Mucosa of rectum (tissue), 2 donors: ENCODE results near the gene TMEM233.

ENCODE experiments used
- H3K27ac ChIP-seq, 2 donors: one replicate each; pipeline ENCODE4 v1.7.0; 2013; ENCODE audit warnings: inconsistent platforms in 2 of 2, low read depth in 2 of 2, low read length in 2 of 2
- H3K27me3 ChIP-seq, 2 donors: one replicate each; pipeline ENCODE4 v1.7.0; 2013; ENCODE audit warnings: low read length in 2 of 2; ENCODE audit not compliant: control insufficient read depth in 2 of 2, insufficient read depth in 2 of 2
- H3K36me3 ChIP-seq, 2 donors: one replicate each; pipeline ENCODE4 v1.7.0; 2013; ENCODE audit warnings: low read length in 2 of 2; ENCODE audit not compliant: control insufficient read depth in 2 of 2, insufficient read depth in 2 of 2
- H3K4me1 ChIP-seq, 2 donors: one replicate each; pipeline ENCODE4 v1.7.0; 2013; ENCODE audit warnings: low read length in 2 of 2, mild to moderate bottlenecking in 1 of 2; ENCODE audit not compliant: control insufficient read depth in 2 of 2, insufficient read depth in 2 of 2
- H3K4me3 ChIP-seq, 2 donors: one replicate each; pipeline ENCODE4 v1.7.0; 2013; ENCODE audit warnings: low read length in 2 of 2
- H3K9ac ChIP-seq, 2 donors: one replicate each; pipeline ENCODE4 v1.7.0; 2013; ENCODE audit warnings: low read length in 2 of 2, low read depth in 1 of 2, mild to moderate bottlenecking in 1 of 2
- H3K9me3 ChIP-seq, 2 donors: one replicate each; pipeline ENCODE4 v1.7.0; 2013; ENCODE audit warnings: low read length in 2 of 2; ENCODE audit not compliant: control insufficient read depth in 2 of 2
- donor health status: healthy.
- donor health status: Normal muscosa, but diverticular disease.

Gene TMEM233

GRCh38 chr12:119627686-119628085 is 34.1 kb downstream of the TMEM233 start:
- no peaks in the 10 kb centered on the region for H3K36me3 ChIP-seq
- no peaks in the 10 kb centered on the region for H3K27me3 ChIP-seq
- H3K4me3 ChIP-seq, result no peak overlapping the region
- H3K9ac ChIP-seq, result no peak overlapping the region
- no peak overlapping the region for H3K27ac ChIP-seq
- H3K4me1 ChIP-seq, result no peaks in the 10 kb centered on the region
- H3K9me3 ChIP-seq, result no peaks in the 10 kb centered on the region

DNA sequence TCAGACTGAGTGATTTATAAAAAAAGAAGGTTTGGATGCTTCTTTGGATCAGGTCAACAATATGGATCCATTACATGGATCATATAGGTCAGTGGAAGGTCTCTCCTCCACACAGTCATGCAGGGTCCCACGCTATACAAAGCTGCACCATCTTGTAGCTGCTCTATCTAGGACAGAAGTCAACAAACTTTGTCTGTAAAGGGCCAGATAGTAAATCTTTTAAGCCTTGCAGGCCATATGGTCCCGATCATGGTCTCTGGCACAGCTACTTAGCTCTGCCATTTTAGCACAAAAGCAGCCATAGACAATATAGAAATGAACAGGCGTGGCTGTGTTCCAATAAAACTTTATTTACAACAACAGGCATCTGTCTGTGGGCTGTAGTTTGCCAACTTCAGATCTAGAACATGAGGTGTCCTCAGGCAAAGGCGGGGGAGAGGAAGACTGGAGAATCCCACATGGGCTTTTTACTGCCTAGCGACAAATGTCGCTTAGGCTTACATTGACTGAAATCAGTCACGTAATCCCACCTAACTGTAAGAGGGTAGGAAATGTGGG is 36.7 kb downstream of the TMEM233 start:
- H3K27me3 ChIP-seq, result peaks cover 0 to under 1% of the 10 kb centered on the region in 2 donors
- no peak overlapping the region for H3K9ac ChIP-seq
- H3K4me1 ChIP-seq, result no peaks in the 10 kb centered on the region
- no peaks in the 10 kb centered on the region for H3K9me3 ChIP-seq
- no peaks in the 10 kb centered on the region for H3K36me3 ChIP-seq
- no peak overlapping the region for H3K27ac ChIP-seq
- H3K4me3 ChIP-seq, result no peak overlapping the region

DNA sequence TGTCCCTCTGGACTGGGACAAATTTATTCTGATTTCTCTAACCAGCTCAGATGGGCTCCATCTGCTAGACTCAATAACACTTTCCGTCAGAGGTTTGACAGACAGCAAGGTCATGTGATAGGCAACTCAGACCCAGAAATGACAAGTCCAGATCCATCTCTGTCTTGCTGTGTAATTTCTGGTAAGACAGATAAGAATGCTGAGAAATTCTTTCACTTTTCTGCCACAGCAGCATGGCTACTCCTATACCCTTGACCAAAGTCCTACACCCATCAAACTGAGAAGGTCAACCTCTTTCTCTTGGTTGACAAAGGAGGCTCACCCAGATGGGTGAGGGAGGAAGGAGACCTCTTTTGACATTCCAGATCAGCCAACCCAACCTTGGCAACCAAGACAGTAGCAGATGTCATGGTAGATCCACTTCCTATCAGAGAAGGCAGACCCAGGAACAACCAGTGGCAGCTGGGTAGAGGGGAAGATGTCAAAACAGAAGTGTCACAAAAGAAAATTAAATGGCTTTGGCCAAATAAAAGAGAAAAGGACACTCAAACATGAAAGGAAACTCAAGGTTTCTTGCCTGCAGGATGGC is 37.5 kb downstream of the TMEM233 start:
- H3K27ac ChIP-seq, result no peak overlapping the region
- peaks cover 0 to 2% of the 10 kb centered on the region in 2 donors for H3K27me3 ChIP-seq
- H3K4me1 ChIP-seq, result no peaks in the 10 kb centered on the region
- H3K9me3 ChIP-seq, result no peaks in the 10 kb centered on the region
- H3K4me3 ChIP-seq, result no peak overlapping the region
- no peaks in the 10 kb centered on the region for H3K36me3 ChIP-seq
- H3K9ac ChIP-seq, result no peak overlapping the region

- no peak overlapping the region for H3K4me3 ChIP-seq
- no peaks in the 10 kb centered on the region for H3K9me3 ChIP-seq
- H3K9ac ChIP-seq, result no peak overlapping the region
- peaks cover 0 to 2% of the 10 kb centered on the region in 2 donors for H3K27me3 ChIP-seq
- no peaks in the 10 kb centered on the region for H3K4me1 ChIP-seq
- no peak overlapping the region for H3K27ac ChIP-seq
- no peaks in the 10 kb centered on the region for H3K36me3 ChIP-seq
These were observed 38.5 kb downstream of the TMEM233 start for GRCh38 chr12:119631930-119632678.

GRCh38 chr12:119634743-119635142 is 41.2 kb downstream of the TMEM233 start:
- no peak overlapping the region for H3K9ac ChIP-seq
- no peaks in the 10 kb centered on the region for H3K4me1 ChIP-seq
- H3K27ac ChIP-seq, result no peak overlapping the region
- no peak overlapping the region for H3K4me3 ChIP-seq
- H3K27me3 ChIP-seq, result peaks cover 0 to 2% of the 10 kb centered on the region in 2 donors
- H3K36me3 ChIP-seq, result no peaks in the 10 kb centered on the region
- H3K9me3 ChIP-seq, result no peaks in the 10 kb centered on the region

- Histone ChIP-seq H3K4me1 (no peaks in the 10 kb centered on the region), H3K4me3 (no peak overlapping the region), H3K9ac (peak overlapping the region in 1 of 2 donors; percentile 8), H3K36me3 (no peaks in the 10 kb centered on the region), H3K27me3 (no peaks in the 10 kb centered on the region), H3K27ac (no peak overlapping the region), H3K9me3 (no peaks in the 10 kb centered on the region)
These were observed 49.4 kb downstream of the TMEM233 start for GRCh38 chr12:119642986-119643385.

DNA sequence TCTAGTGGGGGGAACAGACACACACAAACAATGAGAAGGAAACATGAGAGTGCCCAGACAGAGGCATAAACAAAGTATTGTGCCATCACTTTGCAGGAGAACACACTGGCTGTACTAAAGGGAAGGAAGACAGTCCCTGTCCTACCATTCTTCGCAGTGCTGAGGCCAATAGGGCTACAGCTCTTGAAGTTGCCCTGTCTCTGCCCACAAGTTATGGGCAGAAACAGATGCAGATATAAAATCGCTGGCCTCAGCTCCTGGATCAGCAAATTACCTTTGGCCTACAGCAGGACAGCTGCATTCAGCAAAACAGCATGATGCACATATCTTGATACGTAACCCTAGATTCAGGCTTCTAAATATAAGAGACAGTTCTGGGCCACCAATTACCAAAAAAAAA is 51.4 kb downstream of the TMEM233 start:
- no peaks in the 10 kb centered on the region for H3K27me3 ChIP-seq
- H3K36me3 ChIP-seq, result no peaks in the 10 kb centered on the region
- no peaks in the 10 kb centered on the region for H3K9me3 ChIP-seq
- H3K9ac ChIP-seq, result no peak overlapping the region
- no peak overlapping the region for H3K4me3 ChIP-seq
- no peak overlapping the region for H3K27ac ChIP-seq
- no peaks in the 10 kb centered on the region for H3K4me1 ChIP-seq

- Histone ChIP-seq H3K36me3 (no peaks in the 10 kb centered on the region), H3K4me3 (no peak overlapping the region)
These were observed 52.0 kb downstream of the TMEM233 start for GRCh38 chr12:119645535-119646059.

GRCh38 chr12:119649202-119649808 is 55.7 kb downstream of the TMEM233 start:
- no peaks in the 10 kb centered on the region for H3K27me3 ChIP-seq
- H3K36me3 ChIP-seq, result no peaks in the 10 kb centered on the region
- no peaks in the 10 kb centered on the region for H3K4me1 ChIP-seq
- no peak overlapping the region for H3K9ac ChIP-seq
- no peaks in the 10 kb centered on the region for H3K9me3 ChIP-seq
- H3K4me3 ChIP-seq, result no peak overlapping the region
- H3K27ac ChIP-seq, result no peak overlapping the region

More at GRCh38 chr12:119645535-119646059, 52.0 kb downstream of the TMEM233 start:
- Histone ChIP-seq H3K27ac (no peak overlapping the region), H3K9me3 (no peaks in the 10 kb centered on the region), H3K9ac (no peak overlapping the region), H3K4me1 (no peaks in the 10 kb centered on the region), H3K27me3 (no peaks in the 10 kb centered on the region)

GRCh38 chr12:119652665-119653064 is 59.1 kb downstream of the TMEM233 start:
- no peaks in the 10 kb centered on the region for H3K27me3 ChIP-seq
- H3K36me3 ChIP-seq, result no peaks in the 10 kb centered on the region
- H3K4me1 ChIP-seq, result no peaks in the 10 kb centered on the region
- H3K27ac ChIP-seq, result no peak overlapping the region
- no peaks in the 10 kb centered on the region for H3K9me3 ChIP-seq
- no peak overlapping the region for H3K4me3 ChIP-seq
- H3K9ac ChIP-seq, result no peak overlapping the region
